IMR-90 (cell line): ENCODE measurements around the gene OSBPL3. TPM values are rescaled to one million over a fixed set of nuclear protein-coding genes. Genes with fewer than 3 reads are reported as not detected.
A peak's percentile ranks its signal among the peaks of the same experiment; 100 is the strongest.

Source experiments
- ATAC-seq: fragments of 200-7000 bp; cut with Tn5 transposase; 2 replicates; pipeline ENCODE4 v1.9.1; 2020; ENCODE audit warnings: low read depth, mild to moderate bottlenecking, moderate library complexity
- BruUV-seq: library from RNA; stranded (reverse); fragments of 400-500 nt; replicated peaks from 2 replicates; lab custom pipeline; 2021; lab: Mats Ljungman, UMichigan
- CTCF ChIA-PET: fragments of 300-600 bp; formaldehyde crosslinking; extraction: SDS; loops from one replicate; lab custom pipeline; 2021; ENCODE audit warnings: antibody characterized with exemption; lab: Yijun Ruan, JAX
- POLR2A ChIA-PET: fragments of 300-600 bp; sonication (Branson Sonifier 250); formaldehyde crosslinking; loops from one replicate; lab custom pipeline; 2022; ENCODE audit warnings: antibody characterized with exemption; ENCODE audit not compliant: unreplicated experiment; lab: Charles Lee
- DNase-seq: peaks from one replicate; pipeline ENCODE4 v3.0.0; 2013
- H2AFZ ChIP-seq: replicated peaks from 2 replicates; pipeline ENCODE3; 2013; ENCODE audit warnings: low read length, mild to moderate bottlenecking; ENCODE audit not compliant: poor library complexity
- H2AK5ac ChIP-seq: 2 replicates; pipeline ENCODE4 v1.6.1; 2013; ENCODE audit warnings: low read depth, low read length, inconsistent platforms
- H2AK9ac ChIP-seq: replicated peaks from 2 replicates; pipeline ENCODE3; 2013; ENCODE audit warnings: mild to moderate bottlenecking, low read depth, low read length, moderate library complexity; ENCODE audit not compliant: poor library complexity
- H2BK120ac ChIP-seq: 2 replicates; pipeline ENCODE4 v1.6.1; 2013; ENCODE audit warnings: low read depth, low read length, inconsistent platforms
- H2BK15ac ChIP-seq: 3 replicates; pipeline ENCODE4 v1.6.1; 2013; ENCODE audit warnings: low read depth, low read length, inconsistent platforms
- H2BK20ac ChIP-seq: 2 replicates; pipeline ENCODE4 v1.6.1; 2013; ENCODE audit warnings: low read depth, mild to moderate bottlenecking, inconsistent platforms, low read length, moderate library complexity
- H2BK5ac ChIP-seq: 2 replicates; pipeline ENCODE4 v1.6.1; 2013; ENCODE audit warnings: mild to moderate bottlenecking, low read depth, low read length, inconsistent platforms; ENCODE audit not compliant: poor library complexity, severe bottlenecking
- H3K14ac ChIP-seq: replicated peaks from 2 replicates; pipeline ENCODE4 v1.6.1; 2013; ENCODE audit warnings: low read depth, low read length, inconsistent platforms
- H3K18ac ChIP-seq: 2 replicates; pipeline ENCODE4 v1.6.1; 2013; ENCODE audit warnings: low read depth, low read length, control low read depth
- H3K23ac ChIP-seq: 2 replicates; pipeline ENCODE4 v1.6.1; 2013; ENCODE audit warnings: low read depth, low read length, inconsistent platforms
- H3K27ac ChIP-seq: 2 replicates; pipeline ENCODE4 v1.5.1; 2013; ENCODE audit warnings: mild to moderate bottlenecking, control low read depth, low read length; ENCODE audit not compliant: insufficient read depth
- H3K27me3 ChIP-seq: 2 replicates; pipeline ENCODE4 v1.6.1; 2013; ENCODE audit warnings: low read length; ENCODE audit not compliant: control insufficient read depth, insufficient read depth
- H3K36me3 ChIP-seq: 2 replicates; pipeline ENCODE4 v1.6.1; 2013; ENCODE audit warnings: low read length, mixed read lengths; ENCODE audit not compliant: control insufficient read depth, insufficient read depth
- H3K4ac ChIP-seq: 2 replicates; pipeline ENCODE4 v1.6.1; 2013; ENCODE audit warnings: low read depth, low read length, inconsistent platforms
- H3K4me1 ChIP-seq: 2 replicates; pipeline ENCODE4 v1.6.1; 2013; ENCODE audit warnings: low read length, mixed read lengths; ENCODE audit not compliant: control insufficient read depth, insufficient read depth
- H3K4me2 ChIP-seq: 2 replicates; pipeline ENCODE4 v1.6.1; 2013; ENCODE audit warnings: low read depth, mild to moderate bottlenecking, control low read depth, low read length, moderate library complexity
- H3K4me3 ChIP-seq: 2 replicates; pipeline ENCODE4 v1.5.1; 2013; ENCODE audit warnings: low read depth, mild to moderate bottlenecking, control low read depth, low read length, moderate library complexity; ENCODE audit not compliant: insufficient read depth
- H3K56ac ChIP-seq: 2 replicates; pipeline ENCODE4 v1.6.1; 2013; ENCODE audit warnings: low read length, inconsistent platforms; ENCODE audit not compliant: insufficient read depth; ENCODE audit errors: extremely low read depth
- H3K79me1 ChIP-seq, 2 experiments: 2 replicates each; pipeline ENCODE4 v1.6.1; 2013; ENCODE audit warnings: low read length in 2 of 2, inconsistent platforms in 1 of 2, low read depth in 1 of 2
- H3K9ac ChIP-seq: 2 replicates; pipeline ENCODE4 v1.6.1; 2013; ENCODE audit warnings: low read depth, low read length, control low read depth
- H3K9me1 ChIP-seq: 2 replicates; pipeline ENCODE4 v1.6.1; 2013; ENCODE audit warnings: low read length, inconsistent platforms; ENCODE audit not compliant: insufficient read depth
- H3K9me3 ChIP-seq: 2 replicates; pipeline ENCODE4 v1.6.1; 2013; ENCODE audit warnings: low read length; ENCODE audit not compliant: control insufficient read depth, insufficient read depth
- H4K20me1 ChIP-seq: 2 replicates; pipeline ENCODE4 v1.6.1; 2013; ENCODE audit warnings: low read length, inconsistent platforms; ENCODE audit not compliant: insufficient read depth
- H4K5ac ChIP-seq: 2 replicates; pipeline ENCODE4 v1.6.1; 2013; ENCODE audit warnings: mild to moderate bottlenecking, low read depth, low read length, control low read depth
- H4K8ac ChIP-seq, 2 experiments: 2 replicates each; pipeline ENCODE4 v1.6.1; 2013; ENCODE audit warnings: low read depth in 2 of 2, low read length in 2 of 2, control low read depth in 1 of 2, inconsistent platforms in 1 of 2
- H4K91ac ChIP-seq: 2 replicates; pipeline ENCODE4 v1.6.1; 2013; ENCODE audit warnings: low read depth, low read length, inconsistent platforms; ENCODE audit not compliant: insufficient read depth
- BHLHE40 ChIP-seq: fragments of 150-350 bp; IDR thresholded peaks from 2 replicates; pipeline ENCODE4 v1.6.1; 2016; ENCODE audit warnings: mild to moderate bottlenecking, low read depth, low read length
- CEBPB ChIP-seq: IDR thresholded peaks from 2 replicates; pipeline ENCODE4 v1.6.1; 2012; ENCODE audit warnings: low read depth, low read length, improper control_type of control experiment
- CHD1 ChIP-seq: IDR thresholded peaks from 2 replicates; pipeline ENCODE4 v1.6.1; 2012; ENCODE audit warnings: low read depth, low read length, improper control_type of control experiment
- CTCF ChIP-seq: conservative IDR thresholded peaks from 2 replicates; pipeline ENCODE4 v1.5.1; 2012; ENCODE audit warnings: mild to moderate bottlenecking, low read depth, low read length, improper control_type of control experiment
- FOS ChIP-seq: fragments of 150-350 bp; IDR thresholded peaks from 2 replicates; pipeline ENCODE4 v1.6.1; 2016; ENCODE audit warnings: low read depth, low read length
- MAFK ChIP-seq: IDR thresholded peaks from 2 replicates; pipeline ENCODE4 v1.6.1; 2012; ENCODE audit warnings: low read depth, low read length, improper control_type of control experiment
- MXI1 ChIP-seq: IDR thresholded peaks from 2 replicates; pipeline ENCODE4 v1.6.1; 2012; ENCODE audit warnings: low read depth, mild to moderate bottlenecking, low read length, moderate library complexity, borderline replicate concordance
- POLR2A ChIP-seq: IDR thresholded peaks from 2 replicates; pipeline ENCODE4 v1.6.1; 2012; ENCODE audit warnings: mild to moderate bottlenecking, low read depth, low read length
- RAD21 ChIP-seq: IDR thresholded peaks from 2 replicates; pipeline ENCODE4 v1.6.1; 2012; ENCODE audit warnings: low read length, improper control_type of control experiment
- RFX5 ChIP-seq: IDR thresholded peaks from 2 replicates; pipeline ENCODE4 v1.8.0; 2012; ENCODE audit warnings: low read depth, mild to moderate bottlenecking, low read length, moderate library complexity
- SMC3 ChIP-seq: fragments of 150-350 bp; IDR thresholded peaks from 2 replicates; pipeline ENCODE4 v1.6.1; 2016; ENCODE audit warnings: low read depth, mild to moderate bottlenecking, antibody characterized with exemption, low read length, moderate library complexity
- USF2 ChIP-seq: fragments of 150-350 bp; IDR thresholded peaks from 2 replicates; pipeline ENCODE4 v1.6.1; 2017; ENCODE audit warnings: mild to moderate bottlenecking, antibody characterized with exemption, low read length, low read depth
- WGBS, 2 experiments: methylation state at CpG; one replicate each; pipeline versions ENCODE4 v1.1.5 to v1.1.7; 2013; ENCODE audit warnings: missing lambda C conversion rate in 2 of 2; ENCODE audit not compliant: insufficient read length in 1 of 2; ENCODE audit errors: extremely low coverage in 2 of 2; 5-methylcytosine and 5-hydroxymethylcytosine counted together
- dilution Hi-C: fragments of 300-500 bp; cut with HindIII; formaldehyde crosslinking; loops from one replicate; pipeline ENCODE4 v1.14.3; 2018; ENCODE audit warnings: low sequenced_read_pairs; ENCODE audit not compliant: unreplicated experiment
- in situ Hi-C: fragments of 300-500 bp; cut with MboI; formaldehyde crosslinking; loops from 3 replicates; pipeline ENCODE4 v1.14.3; 2019; ENCODE audit warnings: low sequenced_read_pairs, inconsistent platforms, mixed read lengths
- intact Hi-C: fragments of 100-400 bp; cut with micrococcal nuclease; formaldehyde crosslinking; loops from 2 replicates; pipeline ENCODE4 v1.10.0; 2022
- polyA plus RNA-seq, 3 experiments: library from polyadenylated mRNA; depleted of rRNA; stranded (reverse); fragments of >200 nt; gene quantifications; 2 replicates each; pipeline ENCODE4 v1.2.3, GENCODE V29; 2012; ENCODE audit warnings: low replicate concordance in 1 of 3
- total RNA-seq: library from RNA; depleted of rRNA; stranded (reverse); fragments of >200 nt; gene quantifications from 2 replicates; pipeline ENCODE4 v1.2.3, GENCODE V29; 2012

OSBPL3 gene
- total and polyA plus RNA-seq, 2 of the 4 experiments (the other 2 are of a cell fraction) = 18.0 to 29.9 TPM

- no peak overlapping the region for H4K91ac ChIP-seq
- intact Hi-C loops (no loop called here), in situ Hi-C loops (no loop called here), dilution Hi-C loops (no loop called here)
- H3K9me3 ChIP-seq = no peaks in the 10 kb centered on the region
- no peak overlapping the region for H2BK20ac ChIP-seq
- H3K79me1 ChIP-seq = no peaks in the 10 kb centered on the region
- no peak overlapping the region for H2AK9ac ChIP-seq
- no peak overlapping the region for H3K18ac ChIP-seq
- CTCF ChIA-PET = no interaction called here
- H3K4ac ChIP-seq = no peak overlapping the region
- H3K9me1 ChIP-seq = no peaks in the 10 kb centered on the region
- no peak overlapping the region for H2BK120ac ChIP-seq
- H3K27me3 ChIP-seq = no peaks in the 10 kb centered on the region
- H3K9ac ChIP-seq = no peak overlapping the region
- no peak overlapping the region for H3K14ac ChIP-seq
- H4K20me1 ChIP-seq = no peaks in the 10 kb centered on the region
- H3K56ac ChIP-seq = no peak overlapping the region
- no peak overlapping the region for H4K5ac ChIP-seq
- no peak overlapping the region for H2AK5ac ChIP-seq
- DNase-seq (no peak), ATAC-seq (no peak)
- H3K4me1 ChIP-seq = peaks cover 4% of the 10 kb centered on the region; the same call in 1 of the 2 replicates
- no peak overlapping the region for H3K27ac ChIP-seq
- H2BK15ac ChIP-seq = no peak overlapping the region
- H2AFZ ChIP-seq = no peak overlapping the region
- H3K23ac ChIP-seq = no peak overlapping the region
- TSS peak; percentile 31 for BruUV-seq
- H4K8ac ChIP-seq = no peak overlapping the region
- no CpG with 5 or more reads among the region's 4 CpGs for WGBS, 2 experiments
- TF ChIP-seq RFX5 (no peak), RAD21 (no peak), CTCF (no peak), FOS (no peak), SMC3 (no peak), CEBPB (no peak), CHD1 (no peak), POLR2A (no peak), BHLHE40 (no peak), MAFK (no peak), MXI1 (no peak), USF2 (no peak)
- peaks cover 7% of the 10 kb centered on the region; the same call in 1 of the 2 replicates for H3K36me3 ChIP-seq
- no peak overlapping the region for H3K4me2 ChIP-seq
- H3K4me3 ChIP-seq = no peak overlapping the region
- POLR2A ChIA-PET = no interaction called here
- no peak overlapping the region for H2BK5ac ChIP-seq
These were observed 181.7 kb downstream of the OSBPL3 start for GRCh38 chr7:24798261-24798660.
